Upper lobe of left lung (tissue), 4 donors: Measurements from ENCODE around the gene SVBP.

Source experiments
- CTCF ChIP-seq, 6 experiments: fragments of 450-650 bp in 4 of 6; fragments of 200-600 bp in 2 of 6; sonication (generic) in 2 of 6; IDR thresholded peaks; one replicate each; pipeline ENCODE4 v1.5.1; 2016 to 2019; ENCODE audit warnings: antibody characterized with exemption in 6 of 6
- EP300 ChIP-seq, 4 donors: sonication (generic); formaldehyde crosslinking; IDR thresholded peaks; one replicate each; pipeline ENCODE4 v1.5.1; 2017; ENCODE audit warnings: antibody characterized with exemption in 4 of 4, control low read depth in 2 of 4

DNA sequence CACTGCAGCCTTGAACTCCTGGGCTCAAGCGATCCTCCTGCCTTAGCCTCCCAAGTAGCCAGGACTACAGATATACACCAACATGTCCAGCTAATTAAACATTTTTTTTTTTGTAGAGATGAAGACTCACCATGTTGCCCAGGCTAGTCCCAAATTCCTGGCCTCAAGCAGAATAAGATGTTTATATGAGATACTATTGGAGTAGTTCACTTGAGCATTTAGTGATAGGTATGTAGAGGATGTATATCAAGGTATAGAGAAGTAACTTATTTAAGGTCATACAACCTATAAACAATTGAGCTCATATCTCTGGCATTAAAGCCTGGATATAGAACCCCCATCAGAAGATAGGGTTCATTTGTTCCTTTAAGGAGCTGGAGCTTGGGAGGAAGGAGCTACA lies 37.0 kb downstream of the SVBP start:
- no peak for TF ChIP-seq CTCF (IDR thresholded peaks at IDR 0.05)
- TF ChIP-seq EP300 (IDR thresholded peaks at IDR 0.05): no peak
